NCI-H2171 (cell line): ENCODE results near the gene MYT1.

ENCODE experiments used
- DNase-seq: peaks from one replicate; lab custom pipeline; 2025; lab: John Stamatoyannopoulos, UW

Gene MYT1

DNA sequence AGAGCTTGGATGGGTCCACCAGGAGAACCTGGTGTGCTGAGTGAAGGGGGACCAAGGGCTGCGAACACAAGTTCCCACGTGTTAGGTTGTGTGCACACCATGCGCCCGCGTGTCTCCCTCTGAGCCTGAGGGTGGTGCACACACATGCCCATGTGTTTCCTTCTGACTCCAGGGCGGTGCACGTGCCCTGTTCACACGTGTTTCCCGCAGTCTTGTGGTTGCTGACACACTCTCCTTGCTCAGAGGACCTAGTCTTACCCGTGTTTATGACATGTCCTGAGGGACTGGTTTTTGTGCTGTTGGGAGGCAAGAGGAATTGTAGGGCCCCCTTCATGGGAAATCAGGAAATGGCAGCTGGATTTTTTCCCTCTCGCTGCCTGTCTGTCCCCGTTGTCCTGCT is 55.0 kb downstream of the MYT1 start:
- DNase-seq, result no peak

DNA sequence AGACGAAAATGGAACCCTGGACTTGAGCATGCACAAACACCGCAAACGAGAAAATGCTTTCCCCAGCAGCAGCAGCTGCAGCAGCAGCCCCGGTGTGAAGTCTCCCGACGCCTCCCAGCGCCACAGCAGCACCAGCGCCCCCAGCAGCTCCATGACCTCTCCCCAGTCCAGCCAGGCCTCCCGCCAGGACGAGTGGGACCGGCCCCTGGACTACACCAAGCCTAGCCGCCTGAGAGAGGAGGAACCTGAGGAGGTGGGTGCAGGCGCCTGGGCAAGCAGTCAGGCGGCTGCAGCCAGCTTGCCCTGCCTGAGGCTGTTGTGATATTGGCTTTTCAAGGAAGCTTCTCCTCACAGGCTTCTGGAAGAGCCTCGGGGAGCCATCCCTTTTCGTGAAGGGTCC is 55.5 kb downstream of the MYT1 start:
- no peak for DNase-seq

DNA sequence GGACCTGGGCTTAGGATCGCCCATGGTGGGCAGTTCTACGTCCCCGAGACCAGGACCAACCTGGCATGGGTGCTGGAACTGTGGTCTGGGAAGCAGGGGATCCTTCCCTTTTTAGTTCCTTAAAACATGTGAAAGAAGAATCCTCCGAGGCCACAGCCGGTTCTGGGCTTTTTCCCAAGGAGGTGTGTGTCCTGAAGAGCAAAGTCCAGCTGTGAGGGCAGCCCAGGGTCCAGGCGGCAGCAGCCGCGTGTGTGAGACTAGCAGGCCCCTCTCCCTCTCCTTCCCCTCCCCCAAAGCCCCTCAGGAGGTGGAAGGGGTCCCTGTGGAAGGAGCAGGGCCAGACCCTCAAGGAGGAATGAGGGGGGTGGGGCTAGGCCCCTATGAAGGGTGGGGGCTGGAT is 56.2 kb downstream of the MYT1 start:
- DNase-seq, result no peak

DNA sequence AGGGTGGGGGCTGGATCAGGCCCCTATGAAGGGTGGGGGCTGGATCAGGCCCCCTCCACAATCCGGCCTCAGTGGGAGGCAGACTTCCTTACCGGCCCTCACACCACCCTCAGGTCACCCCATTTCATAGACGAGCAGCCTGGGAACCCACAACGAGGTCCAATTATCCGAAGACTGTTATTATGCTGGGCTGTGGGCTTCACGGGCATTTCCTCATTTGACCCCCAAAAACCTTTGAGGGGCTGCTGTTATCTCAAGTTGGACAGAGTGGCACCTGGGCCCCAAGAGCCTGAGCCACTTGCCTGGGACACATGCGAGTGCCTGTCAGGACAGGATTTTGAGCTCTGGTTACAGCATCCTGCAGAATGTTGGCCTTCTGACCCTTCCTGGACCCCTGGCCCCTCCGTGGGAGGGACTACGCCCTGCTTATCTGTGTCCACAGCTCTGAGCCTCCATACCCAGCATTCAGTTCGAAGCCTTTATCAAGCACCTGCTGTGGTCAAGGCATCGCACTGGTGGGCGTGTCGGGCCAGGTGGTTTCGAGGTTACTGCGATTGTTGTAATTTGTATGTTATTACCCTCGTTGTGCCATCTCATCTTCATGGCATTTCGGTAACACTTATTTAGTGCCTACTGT is 56.8 kb downstream of the MYT1 start:
- DNase-seq, result no peak

DNA sequence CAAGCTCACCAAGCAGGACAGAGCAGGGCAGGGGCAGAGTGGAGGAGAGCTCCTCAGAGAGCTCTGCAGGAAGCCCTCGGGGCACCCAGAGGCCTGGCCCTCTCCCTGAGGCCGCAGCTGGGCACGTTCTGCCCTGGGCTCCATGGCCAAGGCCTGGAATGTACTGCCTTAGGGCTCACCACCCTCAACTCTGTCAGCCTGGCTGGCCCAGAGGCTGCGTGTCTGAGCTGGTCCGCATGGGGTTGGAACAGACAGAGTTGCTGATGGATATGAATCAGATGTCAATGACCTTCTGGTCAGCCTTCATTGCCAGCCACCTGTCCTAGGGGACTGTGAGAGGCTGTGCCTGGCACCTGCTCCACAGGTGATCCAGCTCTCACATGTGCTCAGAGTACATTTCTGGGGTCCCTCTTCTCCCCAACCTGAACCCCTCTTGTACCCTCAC is 58.1 kb downstream of the MYT1 start:
- DNase-seq, result no peak

DNA sequence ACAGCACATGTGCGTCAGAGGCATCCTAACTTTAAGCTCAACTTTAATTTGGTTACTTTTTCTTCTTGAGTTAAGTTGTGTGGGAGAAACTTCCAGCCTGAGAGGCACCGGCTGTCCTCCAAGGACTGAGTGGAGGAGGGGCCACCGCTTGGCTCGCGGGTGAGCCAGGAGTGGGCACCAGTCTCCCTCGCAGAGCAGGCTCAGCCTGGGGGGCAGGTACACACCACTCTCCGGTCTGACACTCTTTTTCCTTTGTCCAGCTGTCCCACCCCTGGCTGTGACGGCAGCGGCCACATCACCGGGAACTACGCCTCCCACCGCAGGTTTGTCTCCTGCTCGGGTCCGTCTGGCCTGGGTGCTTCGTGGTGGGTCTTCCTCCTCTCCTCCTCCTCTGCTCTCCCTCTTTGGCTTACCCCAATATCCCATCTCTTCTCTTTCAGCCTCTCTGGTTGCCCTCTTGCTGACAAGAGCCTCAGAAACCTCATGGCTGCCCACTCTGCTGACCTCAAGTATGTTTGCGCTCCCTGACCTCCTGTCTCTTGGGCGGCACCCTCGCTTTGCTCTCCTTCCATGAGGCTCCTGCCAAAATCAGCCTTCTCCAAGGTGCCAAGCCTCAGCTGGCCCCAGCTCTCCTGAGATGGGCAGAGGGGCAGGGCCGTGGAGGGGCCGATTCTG is 58.7 kb downstream of the MYT1 start:
- DNase-seq, result no peak

DNA sequence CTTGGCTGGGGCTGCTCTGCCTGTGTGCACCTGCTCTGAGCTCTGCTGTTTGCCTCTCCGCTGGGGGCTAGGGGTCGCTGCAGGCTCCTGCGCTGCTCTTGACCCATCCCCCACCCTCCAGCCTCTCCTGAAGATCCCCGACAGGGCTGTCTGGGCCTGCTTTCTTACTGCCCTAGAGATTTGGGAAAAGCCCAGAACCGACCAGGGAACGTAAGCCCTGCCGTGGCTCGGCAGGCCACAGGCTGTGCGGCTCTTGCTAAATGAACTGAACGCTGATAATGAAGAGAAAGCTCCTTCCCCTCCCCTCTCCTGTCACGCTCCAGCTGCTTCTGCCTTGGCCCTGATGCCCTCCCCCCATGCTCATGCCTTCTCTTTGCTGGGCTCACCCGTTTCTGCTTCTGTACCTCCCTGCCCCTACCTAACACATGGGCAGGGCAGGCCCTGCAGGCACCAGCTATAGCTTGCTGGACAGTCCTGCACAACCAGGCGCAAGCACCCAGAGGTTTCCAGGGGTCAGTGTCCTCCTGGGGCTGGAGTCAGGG is 59.3 kb downstream of the MYT1 start:
- DNase-seq, result no peak

DNA sequence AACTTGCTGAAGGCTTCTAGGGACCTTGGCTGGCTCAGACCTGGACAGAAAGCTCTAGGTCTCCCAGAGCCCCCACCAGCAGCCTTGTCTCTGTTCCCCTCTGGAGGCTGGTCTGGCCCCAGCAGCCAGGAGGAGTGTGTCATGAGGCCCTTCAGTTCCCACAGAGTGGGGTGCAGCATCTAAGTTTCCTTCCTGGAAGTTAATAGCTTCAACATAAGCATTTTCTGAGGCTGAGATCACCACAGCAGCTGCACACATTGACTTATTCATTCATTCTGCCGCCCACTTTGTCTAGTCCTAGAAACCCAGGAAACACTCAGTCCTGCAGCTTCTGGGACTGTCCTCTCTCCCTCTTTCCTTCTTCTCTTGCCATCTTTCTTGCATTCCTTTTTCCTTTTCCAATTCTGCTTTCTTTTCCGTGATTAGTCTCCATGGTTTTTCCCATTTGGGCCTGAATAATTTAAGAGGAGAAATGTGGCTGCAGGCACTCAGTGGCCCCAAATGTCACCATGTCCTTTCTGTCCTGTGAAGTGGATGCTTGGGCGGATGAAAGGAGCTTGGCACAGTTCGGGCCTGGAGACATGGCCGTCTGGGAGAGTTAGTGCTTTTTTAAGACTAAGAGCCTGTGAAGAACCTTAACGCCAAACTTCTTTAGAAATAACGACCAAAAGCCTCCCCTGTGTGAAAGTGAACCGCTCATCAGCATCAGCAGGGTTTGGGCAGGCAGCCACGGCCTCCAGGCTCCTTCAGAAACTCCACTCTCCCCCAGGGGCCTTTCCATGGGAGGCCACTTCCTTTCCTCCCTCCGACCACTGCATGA is 60.3 kb downstream of the MYT1 start:
- no peak for DNase-seq

DNA sequence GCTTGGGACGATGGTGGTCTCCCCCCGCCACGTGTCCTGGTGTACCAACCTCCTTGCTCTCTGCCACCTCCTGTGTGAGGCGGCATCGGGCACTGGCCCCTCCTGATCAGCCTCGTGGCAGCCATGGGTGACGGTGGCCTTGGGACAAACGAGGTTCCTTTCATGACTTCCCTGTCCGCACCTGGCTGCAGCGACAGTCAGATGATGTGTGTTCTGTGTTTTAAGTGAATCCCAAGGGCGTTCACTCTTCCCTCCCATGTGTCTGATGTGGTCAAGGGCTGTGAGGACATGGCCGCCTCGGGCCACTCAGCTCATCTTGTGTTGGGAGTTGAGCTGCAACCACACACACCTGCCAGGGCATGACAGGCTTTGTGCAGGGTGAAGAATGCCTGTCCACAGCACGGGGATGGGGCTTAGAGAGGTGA is 60.9 kb downstream of the MYT1 start:
- DNase-seq, result no peak

DNA sequence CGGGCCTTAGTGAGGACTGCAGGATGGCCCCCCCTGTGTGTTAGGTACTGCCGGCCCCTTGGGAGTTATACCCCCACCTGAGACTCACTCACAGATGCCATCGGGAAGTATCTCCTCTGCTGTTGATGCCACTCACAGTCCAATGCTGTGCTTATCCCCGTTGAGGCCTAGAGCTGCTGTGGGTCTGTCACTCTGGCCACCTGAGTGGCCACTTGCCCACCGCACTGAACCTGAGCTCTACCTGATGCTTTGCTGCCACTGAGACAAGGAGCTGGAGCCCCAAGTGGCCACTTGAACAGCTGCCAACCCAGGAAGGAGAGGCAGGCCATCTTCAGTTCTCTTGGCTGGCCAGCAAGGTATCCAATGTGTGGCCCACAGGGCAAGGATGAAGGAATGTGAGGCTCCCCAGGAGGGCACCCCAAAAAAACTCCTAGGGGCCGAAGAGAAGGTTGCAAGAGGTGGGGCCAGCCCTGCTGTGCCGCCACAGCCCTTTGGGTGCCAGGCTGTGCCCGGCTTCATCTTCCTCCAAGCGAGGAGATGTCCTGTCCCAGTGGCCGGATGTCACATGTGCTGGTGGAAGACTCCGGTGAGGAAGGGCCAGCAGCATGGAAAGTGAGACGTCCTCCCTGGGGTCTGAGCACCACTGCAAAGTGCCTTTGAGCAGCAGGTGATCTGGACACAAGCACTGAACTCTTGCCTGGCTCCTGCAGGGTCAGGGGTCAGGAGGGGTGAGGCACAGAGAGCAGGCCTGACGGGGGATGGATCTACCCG is 61.8 kb downstream of the MYT1 start:
- no peak for DNase-seq

DNA sequence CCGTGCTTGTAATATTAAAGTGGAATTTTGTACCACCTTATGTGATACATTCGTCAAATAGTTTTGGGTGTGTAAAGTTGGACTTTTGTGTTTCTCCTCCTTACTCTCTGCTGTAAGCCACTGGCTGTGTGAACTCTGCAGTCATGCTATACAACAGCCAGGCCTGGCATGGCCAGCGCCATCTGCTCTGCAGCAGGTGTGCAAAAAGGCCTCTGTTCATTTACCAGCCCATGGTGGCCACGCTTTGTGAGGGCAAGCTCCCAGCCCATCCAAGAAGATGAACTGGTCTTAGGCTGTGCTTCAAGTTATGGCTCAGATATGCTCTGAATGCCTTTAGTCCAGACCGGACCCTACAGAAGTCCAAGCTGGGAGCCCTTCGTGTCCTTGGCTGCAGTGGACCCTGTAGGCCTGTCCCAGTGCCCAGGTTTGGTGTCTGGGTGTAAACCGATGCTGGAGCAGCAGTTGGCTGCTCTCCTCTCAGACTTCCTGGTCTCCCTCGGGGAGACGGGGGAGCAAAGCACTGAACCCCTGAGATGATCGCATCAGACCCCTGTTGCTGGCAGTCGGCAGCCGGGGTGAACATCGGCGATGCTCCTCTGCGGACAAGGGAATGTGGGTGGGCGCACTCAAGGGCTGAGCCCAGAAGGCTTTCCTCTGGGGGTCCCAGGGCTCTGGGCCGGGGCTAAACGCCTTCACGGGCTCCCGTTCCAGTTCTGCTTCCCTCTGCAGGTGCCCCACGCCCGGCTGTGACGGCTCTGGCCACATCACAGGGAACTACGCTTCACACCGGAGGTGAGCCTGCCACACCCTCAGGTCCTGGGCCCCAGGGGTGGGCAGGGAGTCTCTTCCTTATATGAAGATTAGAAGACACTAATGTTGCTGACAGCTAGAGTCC is 62.7 kb downstream of the MYT1 start:
- DNase-seq, result no peak

DNA sequence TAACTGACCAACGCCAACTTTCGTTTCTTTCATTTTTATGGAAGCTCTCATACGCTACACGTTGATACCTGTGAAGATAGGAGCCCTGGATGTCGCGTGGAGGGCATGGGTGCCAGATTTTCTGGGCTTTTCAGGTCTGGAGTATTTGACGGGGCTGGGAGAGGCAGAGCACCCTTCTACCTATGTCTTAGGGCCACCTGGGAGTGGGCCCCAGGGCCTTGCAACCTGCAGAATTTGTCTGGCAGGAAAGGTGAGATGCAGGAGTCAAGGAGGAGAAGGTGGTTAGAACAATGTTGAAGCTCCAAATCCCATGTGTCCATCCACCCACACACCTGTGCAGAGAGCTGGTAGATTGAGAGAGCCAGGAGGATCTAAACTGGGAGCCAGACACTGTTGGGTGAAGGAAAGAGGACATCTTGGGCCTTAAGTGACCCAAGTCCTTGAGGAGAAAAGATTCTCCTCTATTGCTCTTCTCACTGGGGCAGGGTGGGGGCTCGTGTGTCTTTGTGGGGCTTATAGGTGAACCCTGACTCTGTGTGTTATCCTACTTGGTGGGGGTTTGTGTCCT is 63.9 kb downstream of the MYT1 start:
- DNase-seq, result no peak

DNA sequence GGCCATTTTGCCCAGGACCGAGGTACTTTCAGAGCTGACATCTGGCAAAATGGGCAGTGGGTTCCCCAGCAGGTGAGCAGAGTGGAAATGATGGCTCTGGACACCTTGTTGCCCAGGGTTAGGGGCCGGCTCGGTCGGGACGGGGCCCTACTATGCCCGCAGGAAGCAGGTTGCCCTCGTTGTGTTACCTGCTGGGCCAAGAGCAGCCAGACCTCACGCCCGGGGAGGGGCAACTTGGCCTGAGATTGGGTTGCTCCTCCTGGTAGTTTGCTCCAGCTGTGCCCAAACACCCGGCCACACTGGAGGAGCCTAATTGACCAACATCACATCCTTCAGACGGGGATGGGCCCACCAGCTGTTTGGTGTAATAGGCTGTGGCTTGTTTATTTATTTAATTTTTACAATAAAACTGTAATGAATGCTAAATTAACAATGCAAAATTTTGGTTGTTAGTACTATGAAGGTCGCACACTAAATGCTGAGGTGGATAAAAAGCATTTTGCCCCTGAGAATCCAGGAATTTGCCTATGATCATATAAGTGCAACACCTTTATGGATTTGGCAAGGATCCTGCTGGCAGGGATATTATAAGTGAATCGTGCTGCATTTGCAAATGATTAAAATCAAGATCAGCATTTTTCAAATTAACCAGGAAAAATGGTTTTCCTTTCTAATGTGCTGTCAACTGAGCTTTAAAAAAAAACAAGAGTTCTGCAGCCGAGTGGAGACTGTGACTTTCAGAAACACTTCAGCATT is 64.7 kb downstream of the MYT1 start:
- DNase-seq, result no peak

DNA sequence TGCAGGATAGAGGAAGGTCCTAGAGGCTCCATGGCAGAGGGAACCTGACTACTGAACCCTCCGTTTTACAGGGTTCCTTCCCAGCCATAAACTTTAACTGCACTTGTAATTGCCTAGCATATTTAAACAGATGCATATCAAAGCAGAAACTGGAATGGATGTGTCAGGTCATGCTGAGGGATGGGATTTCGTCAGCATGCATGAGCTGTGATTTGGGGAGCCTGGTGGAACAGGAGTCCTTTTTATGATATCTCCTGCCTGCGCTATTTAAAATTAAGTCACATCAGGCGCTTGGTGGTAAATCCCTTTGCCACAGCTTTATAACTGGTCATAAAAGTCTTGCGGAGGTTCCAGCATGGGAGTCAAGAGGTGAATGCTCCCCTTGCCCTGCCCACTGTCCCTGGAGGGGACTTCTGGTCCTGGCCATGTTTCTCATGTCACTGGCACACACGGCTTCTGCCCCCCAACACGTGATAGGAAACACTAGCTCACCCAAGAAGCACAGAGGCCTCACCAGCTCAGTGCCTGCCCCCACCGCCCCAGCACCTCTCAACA is 65.3 kb downstream of the MYT1 start:
- DNase-seq, result no peak

DNA sequence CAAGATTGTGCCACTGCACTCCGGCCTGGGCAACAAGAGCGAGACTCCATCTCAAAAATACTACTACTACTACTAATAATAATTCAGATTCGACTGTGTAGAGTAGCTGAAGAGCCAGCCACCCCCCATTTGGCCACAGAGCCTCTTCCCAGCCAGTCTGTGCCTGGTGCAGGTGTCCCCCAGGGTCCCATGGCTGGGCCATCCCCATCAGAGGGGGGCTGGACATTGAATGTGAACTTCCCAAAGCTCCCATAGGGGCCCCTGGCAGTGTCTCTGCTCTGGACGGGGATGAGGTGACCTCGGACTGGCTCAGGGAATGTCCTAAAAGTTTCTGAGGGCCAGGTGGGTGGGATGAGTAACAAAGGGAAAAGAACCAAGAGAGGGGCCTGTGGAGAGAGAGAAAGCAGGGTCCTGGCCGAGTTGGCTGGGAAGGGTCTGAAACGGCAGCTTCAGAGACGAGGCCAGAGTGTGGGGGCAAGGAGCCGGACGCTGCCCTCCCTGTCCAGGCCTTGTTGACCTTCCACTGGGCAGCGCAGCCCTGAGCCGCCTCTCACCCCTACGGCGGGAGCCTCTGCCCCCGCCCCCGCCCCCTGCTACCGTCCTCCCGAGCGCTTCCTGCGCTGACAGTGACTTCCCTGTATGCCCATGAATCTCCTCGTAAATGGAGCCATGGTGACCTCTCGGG is 66.4 kb downstream of the MYT1 start:
- DNase-seq, result no peak

DNA sequence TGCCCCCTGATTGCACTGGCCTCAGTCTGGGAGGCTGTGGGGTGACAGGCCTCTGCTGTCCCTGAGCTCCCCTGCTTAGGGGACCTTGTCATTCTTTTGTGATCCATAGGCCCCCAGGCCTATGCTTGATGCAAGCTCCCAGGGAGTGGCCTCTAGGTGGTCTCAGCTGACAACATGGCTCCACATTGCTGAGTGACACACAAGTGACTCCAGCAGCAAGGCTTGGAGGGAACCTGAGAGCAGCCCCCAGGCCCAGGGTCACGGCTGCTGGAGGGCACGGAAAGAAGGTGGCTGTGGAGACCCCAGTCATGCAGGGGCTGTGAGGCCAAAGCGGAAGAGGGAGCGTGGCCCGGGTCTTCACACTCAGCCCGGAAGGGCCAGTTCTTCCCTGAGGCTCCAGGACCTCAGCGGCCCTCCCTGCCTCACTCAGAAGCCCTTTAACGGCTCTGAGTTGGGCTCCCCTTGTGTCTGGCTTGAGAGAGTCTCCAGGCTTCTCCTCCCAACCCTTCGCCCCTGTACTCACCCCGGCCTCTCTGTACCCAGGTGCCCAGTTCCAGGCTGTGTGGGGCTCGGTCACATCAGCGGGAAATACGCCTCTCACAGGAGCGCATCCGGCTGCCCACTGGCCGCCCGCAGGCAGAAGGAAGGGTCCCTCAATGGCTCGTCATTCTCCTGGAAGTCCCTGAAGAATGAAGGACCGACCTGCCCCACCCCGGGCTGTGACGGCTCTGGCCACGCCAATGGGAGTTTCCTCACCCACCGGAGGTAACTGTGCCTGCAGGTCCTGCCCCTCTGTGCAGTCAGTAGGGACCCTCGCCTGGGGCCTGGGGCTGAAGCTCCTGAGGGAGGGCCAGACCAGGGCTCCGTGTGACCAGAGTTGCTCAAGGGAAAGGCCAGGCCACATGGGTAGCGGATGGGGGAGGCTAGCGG is 67.6 kb downstream of the MYT1 start:
- no peak for DNase-seq

DNA sequence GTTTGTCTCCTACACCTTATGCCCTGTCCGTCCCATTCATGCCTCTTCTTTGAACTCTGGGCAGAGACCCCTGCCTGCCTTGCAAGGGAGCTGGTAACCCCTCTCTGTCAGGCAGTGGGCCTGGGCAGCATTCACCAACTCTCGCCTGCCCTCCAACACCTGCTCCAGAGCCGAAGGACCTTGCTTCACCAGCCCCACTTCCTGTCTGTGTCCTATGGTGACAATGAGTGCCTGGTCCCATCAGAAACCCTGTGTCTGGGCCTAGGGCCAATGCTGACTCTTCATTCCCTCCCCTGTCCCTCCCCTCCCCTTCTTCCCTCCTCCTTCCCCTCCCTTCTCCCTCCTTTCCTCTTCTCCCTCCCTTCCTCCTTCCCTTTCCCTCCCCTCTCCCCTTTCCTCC is 68.5 kb downstream of the MYT1 start:
- DNase-seq, result no peak

DNA sequence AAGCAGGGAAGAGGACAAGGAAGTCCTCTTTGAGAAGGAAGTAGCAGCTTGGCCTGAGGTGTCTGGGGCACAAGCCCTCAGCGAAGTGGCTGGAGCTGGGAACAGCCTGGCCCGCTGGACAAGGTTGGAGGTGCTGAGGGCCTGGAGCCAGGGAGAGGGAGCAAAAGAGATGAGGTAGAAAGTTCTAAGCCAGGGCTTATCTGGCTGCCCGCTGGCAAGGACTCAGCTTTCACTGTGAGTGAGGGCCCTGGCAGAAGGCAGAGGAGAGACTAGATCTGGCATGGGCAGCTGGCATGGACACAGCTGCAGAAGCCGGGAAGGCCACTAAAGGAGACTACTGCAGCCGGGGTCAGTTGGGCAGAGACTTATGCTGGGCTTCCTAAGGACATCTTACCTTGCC is 69.5 kb downstream of the MYT1 start:
- DNase-seq, result no peak
